ENCODE results near the gene C17orf50. TPM values are rescaled to one million over a fixed set of nuclear protein-coding genes. Genes with fewer than 3 reads are reported as not detected.

C17orf50 gene
- total and polyA plus RNA-seq, 10 donors: 0.15 to 0.42 TPM; not detected in 8

DNA sequence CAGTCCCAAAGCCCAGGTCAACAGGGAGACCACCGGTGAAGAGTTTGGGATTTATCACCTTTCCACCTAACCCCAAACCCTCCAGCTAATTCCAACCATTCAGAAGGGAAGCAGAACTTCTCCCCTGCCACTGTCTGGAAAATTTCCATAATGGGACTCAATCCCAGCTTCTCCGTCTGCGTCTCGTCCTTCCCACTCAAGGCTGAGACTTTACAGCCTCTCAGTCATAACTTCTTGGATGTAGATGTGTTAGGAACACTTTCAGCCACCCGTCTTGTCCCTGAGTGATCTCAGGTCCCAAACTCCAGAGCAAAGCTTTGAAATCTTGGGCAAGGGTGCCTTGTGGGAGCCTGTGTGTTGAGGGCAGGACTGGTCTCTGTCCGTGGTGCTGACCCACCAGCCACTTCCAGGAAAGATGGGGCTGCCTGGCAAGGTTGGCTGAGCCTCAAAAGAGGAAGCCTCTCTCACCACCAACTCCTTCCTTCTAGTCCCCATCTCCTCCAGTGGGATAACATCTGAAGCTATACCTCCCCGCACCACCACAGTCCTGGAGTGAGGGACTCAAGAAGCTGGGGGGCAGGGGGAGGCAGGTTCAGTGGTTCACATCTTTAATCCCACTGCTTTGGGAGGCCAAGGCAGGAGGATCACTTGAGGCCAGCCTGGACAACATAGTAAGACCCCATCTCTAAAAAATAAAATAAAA, 16.9 kb upstream of the C17orf50 start:
- DNase-seq: no peak
- intact Hi-C loops (cut with DNase I; ENCODE audit: low total_unique reads): loop anchor here (10.0 kb wide), 2 partner anchors 429 to 579 kb away; no protein-coding TSS in a partner anchor
- WGBS, 5 donors: 44 to 66% (median 52%) methylated on average over 7 of the region's 7 CpGs
- H3K9me3 ChIP-seq: no peaks in the 10 kb centered on the region
- no peak for TF ChIP-seq POLR2A (IDR thresholded peaks at IDR 0.05)
- TF ChIP-seq, protein P1, sequence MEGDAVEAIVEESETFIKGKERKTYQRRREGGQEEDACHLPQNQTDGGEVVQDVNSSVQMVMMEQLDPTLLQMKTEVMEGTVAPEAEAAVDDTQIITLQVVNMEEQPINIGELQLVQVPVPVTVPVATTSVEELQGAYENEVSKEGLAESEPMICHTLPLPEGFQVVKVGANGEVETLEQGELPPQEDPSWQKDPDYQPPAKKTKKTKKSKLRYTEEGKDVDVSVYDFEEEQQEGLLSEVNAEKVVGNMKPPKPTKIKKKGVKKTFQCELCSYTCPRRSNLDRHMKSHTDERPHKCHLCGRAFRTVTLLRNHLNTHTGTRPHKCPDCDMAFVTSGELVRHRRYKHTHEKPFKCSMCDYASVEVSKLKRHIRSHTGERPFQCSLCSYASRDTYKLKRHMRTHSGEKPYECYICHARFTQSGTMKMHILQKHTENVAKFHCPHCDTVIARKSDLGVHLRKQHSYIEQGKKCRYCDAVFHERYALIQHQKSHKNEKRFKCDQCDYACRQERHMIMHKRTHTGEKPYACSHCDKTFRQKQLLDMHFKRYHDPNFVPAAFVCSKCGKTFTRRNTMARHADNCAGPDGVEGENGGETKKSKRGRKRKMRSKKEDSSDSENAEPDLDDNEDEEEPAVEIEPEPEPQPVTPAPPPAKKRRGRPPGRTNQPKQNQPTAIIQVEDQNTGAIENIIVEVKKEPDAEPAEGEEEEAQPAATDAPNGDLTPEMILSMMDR (IDR thresholded peaks at IDR 0.05 in 8 of 11, conservative IDR thresholded peaks at IDR 0.05 in 3 of 11): no peak
- H3K4me3 ChIP-seq: no peak overlapping the region
- H3K4me1 ChIP-seq: peaks cover 0 to 19% (median 12%) of the 10 kb centered on the region in 6 donors
- H3K27me3 ChIP-seq (replicated peaks in 1 of 7): peaks cover 0 to 85% (median 34%) of the 10 kb centered on the region in 7 donors
- no peak overlapping the region for H3K27ac ChIP-seq
- H3K36me3 ChIP-seq: no peaks in the 10 kb centered on the region

DNA sequence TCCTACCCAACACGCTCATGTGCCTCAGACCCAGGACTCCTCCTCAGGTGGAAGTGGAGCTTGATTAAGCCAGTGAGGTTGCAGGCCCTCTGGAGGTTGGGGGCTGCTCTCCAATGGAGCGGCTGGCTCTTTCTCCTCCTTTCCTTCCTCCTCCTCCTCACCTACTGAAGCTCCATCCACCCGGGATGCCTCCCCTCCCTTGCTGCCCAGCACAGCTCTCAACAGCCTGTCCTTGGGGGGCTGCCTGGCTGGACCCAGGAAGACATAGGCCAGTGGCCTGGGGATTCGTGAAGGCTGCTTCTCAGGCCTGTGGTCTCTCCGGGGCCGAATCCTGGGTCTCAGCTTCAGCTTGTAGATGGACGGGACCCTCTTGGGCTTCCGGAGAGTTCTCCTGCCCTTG, 15.9 kb upstream of the C17orf50 start:
- Histone ChIP-seq H3K27me3 (replicated peaks in 1 of 7) (peaks cover 0 to 96% (median 44%) of the 10 kb centered on the region in 7 donors), H3K4me1 (peaks cover 0 to 22% (median 14%) of the 10 kb centered on the region in 6 donors), H3K27ac (no peak overlapping the region), H3K36me3 (no peaks in the 10 kb centered on the region), H3K4me3 (no peak overlapping the region), H3K9me3 (no peaks in the 10 kb centered on the region)
- DNase-seq: no peak
- TF ChIP-seq, protein P1 (IDR thresholded peaks at IDR 0.05 in 8 of 11, conservative IDR thresholded peaks at IDR 0.05 in 3 of 11): no peak
- TF ChIP-seq POLR2A (IDR thresholded peaks at IDR 0.05) (no peak), POLR2AphosphoS5 (IDR thresholded peaks at IDR 0.05) (no peak)
- intact Hi-C loops (cut with DNase I; ENCODE audit: low total_unique reads): loop anchor here (10.0 kb wide), 2 partner anchors 430 to 580 kb away; no protein-coding TSS in a partner anchor
- WGBS, 5 donors: 68 to 91% (median 80%) methylated on average over 8 of the region's 8 CpGs

DNA sequence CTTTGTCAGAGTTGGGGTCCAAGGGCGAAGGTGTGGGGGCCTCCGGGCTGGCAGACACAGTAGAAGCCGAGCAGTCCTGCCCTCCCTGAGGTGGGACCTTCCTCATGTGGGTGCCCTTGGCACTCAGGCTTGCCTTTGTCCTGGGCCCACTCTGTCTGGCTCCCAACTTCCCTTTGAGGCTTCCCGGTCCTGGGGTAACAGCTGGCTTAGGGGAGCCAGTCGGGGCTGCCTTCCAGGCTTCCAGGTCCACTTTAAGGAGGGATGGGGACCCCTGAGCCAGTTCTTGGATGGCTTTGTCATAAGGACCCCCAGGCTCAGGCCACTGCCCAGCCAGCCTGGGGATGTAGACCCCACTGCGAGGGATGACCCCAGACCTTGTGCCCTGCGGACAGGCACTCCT, 15.4 kb upstream of the C17orf50 start:
- no peak overlapping the region for H3K27ac ChIP-seq
- no peaks in the 10 kb centered on the region for H3K9me3 ChIP-seq
- TF ChIP-seq, protein P1 (IDR thresholded peaks at IDR 0.05 in 8 of 11, conservative IDR thresholded peaks at IDR 0.05 in 3 of 11): no peak
- no peak for TF ChIP-seq POLR2AphosphoS5 (IDR thresholded peaks at IDR 0.05)
- TF ChIP-seq POLR2A (IDR thresholded peaks at IDR 0.05): no peak
- H3K4me1 ChIP-seq: peaks cover 0 to 27% (median 15%) of the 10 kb centered on the region in 6 donors
- intact Hi-C loops (cut with DNase I; ENCODE audit: low total_unique reads): loop anchor here (10.0 kb wide), 2 partner anchors 430 to 580 kb away; no protein-coding TSS in a partner anchor
- 71 to 94% (median 88%) methylated on average over 4 to 7 of the region's 7 CpGs for WGBS, 5 donors
- H3K4me3 ChIP-seq: no peak overlapping the region
- peaks cover 4 to 96% (median 49%) of the 10 kb centered on the region in 7 donors for H3K27me3 ChIP-seq (replicated peaks in 1 of 7)
- H3K36me3 ChIP-seq: no peaks in the 10 kb centered on the region
- DNase-seq: no peak

DNA sequence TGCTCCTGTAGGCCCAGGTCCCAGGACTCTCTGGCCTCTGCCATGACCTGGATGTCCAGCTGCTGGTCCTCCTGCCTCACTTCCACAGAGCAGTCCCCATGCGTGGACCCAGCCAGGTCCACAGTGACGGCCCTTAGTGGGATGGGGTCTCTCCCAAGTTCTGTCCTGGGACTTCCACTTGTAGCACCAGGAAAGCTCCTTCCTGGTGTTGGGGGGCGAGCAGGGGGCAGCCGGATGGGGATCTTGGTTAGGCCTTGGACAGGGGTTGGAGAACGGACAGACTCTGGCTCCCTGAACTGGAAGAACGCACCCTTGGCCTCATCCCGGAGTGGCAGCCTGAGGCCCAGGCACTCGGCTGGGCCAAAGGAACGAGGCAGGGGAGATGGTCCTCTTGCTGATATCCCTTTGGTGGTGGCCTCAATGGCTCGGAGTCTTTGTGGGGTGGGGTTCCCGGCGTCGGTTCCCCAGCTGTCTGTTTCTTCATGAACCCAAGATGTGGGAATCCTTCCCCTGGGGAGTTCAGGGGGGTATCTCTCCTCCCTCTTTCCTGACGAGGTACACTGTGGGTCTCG, 14.9 kb upstream of the C17orf50 start:
- H3K27me3 ChIP-seq (replicated peaks in 1 of 7): peaks cover 4 to 96% (median 54%) of the 10 kb centered on the region in 7 donors
- WGBS, 5 donors: 76 to 92% (median 86%) methylated on average over 10 to 15 of the region's 15 CpGs
- intact Hi-C loops (cut with DNase I; ENCODE audit: low total_unique reads): loop anchor here (2.0 to 10.0 kb wide), 3 partner anchors 133 to 581 kb away; no protein-coding TSS in a partner anchor
- no peaks in the 10 kb centered on the region for H3K36me3 ChIP-seq
- H3K9me3 ChIP-seq: no peaks in the 10 kb centered on the region
- no peak overlapping the region for H3K27ac ChIP-seq
- no peak overlapping the region for H3K4me3 ChIP-seq
- H3K4me1 ChIP-seq: peaks cover 0 to 29% (median 15%) of the 10 kb centered on the region in 6 donors
- TF ChIP-seq POLR2A (IDR thresholded peaks at IDR 0.05) (no peak), POLR2AphosphoS5 (IDR thresholded peaks at IDR 0.05) (no peak)
- TF ChIP-seq, protein P1 (IDR thresholded peaks at IDR 0.05 in 8 of 11, conservative IDR thresholded peaks at IDR 0.05 in 3 of 11): no peak
- no peak for DNase-seq

All from spleen (tissue), 11 donors.